Activated T-helper 1 cell treated with anti-CD3 and anti-CD28 coated beads, Interleukin-12 subunit alpha, Interleukin-12 subunit beta, Interleukin-2, Interleukin-4 antibody, amounts not matched to agents 30 ng/mL and 10 ng/mL and 1 ng/mL, durations not matched to agents 14 hours and 24 hours and 36 hours (primary cell): Measurements from ENCODE around the gene CTBP2. TPM values are rescaled to one million over a fixed set of nuclear protein-coding genes. Genes with fewer than 3 reads are reported as not detected.

Source experiments
- DNase-seq: peaks from one replicate; pipeline ENCODE4 v3.0.0; 2021; ENCODE audit warnings: low spot score
- H3K27ac Mint-ChIP-seq: one replicate; pipeline ENCODE4 v1.8.0; 2021; ENCODE audit warnings: mild to moderate bottlenecking, mixed read lengths
- H3K27me3 Mint-ChIP-seq: one replicate; pipeline ENCODE4 v1.8.0; 2022; ENCODE audit warnings: mild to moderate bottlenecking, moderate library complexity, mixed read lengths; ENCODE audit not compliant: insufficient read depth
- H3K36me3 Mint-ChIP-seq: one replicate; pipeline ENCODE4 v1.8.0; 2021; ENCODE audit warnings: low read depth, mixed read lengths
- H3K4me1 Mint-ChIP-seq: one replicate; pipeline ENCODE4 v1.8.0; 2021; ENCODE audit warnings: low read depth, mixed read lengths
- H3K4me3 Mint-ChIP-seq: one replicate; pipeline ENCODE4 v1.8.0; 2021; ENCODE audit warnings: mild to moderate bottlenecking, moderate library complexity, mixed read lengths
- H3K9me3 Mint-ChIP-seq: one replicate; pipeline ENCODE4 v1.8.0; 2021; ENCODE audit warnings: mixed read lengths
- intact Hi-C: fragments of 100-400 bp; cut with micrococcal nuclease; formaldehyde crosslinking; loops from one replicate; pipeline ENCODE4 v1.15.1; 2024
- total RNA-seq: library from RNA; stranded (reverse); gene quantifications from 2 replicates; pipeline ENCODE4 v1.2.3, GENCODE V29; 2022

Gene CTBP2
- total RNA-seq, 1 donor from 2014 or later: 0.13 TPM

- H3K4me1 Mint-ChIP-seq: no peaks in the 10 kb centered on the region
- no peaks in the 10 kb centered on the region for H3K9me3 Mint-ChIP-seq
- H3K27me3 Mint-ChIP-seq: peaks cover 4% of the 10 kb centered on the region
- H3K36me3 Mint-ChIP-seq: no peaks in the 10 kb centered on the region
- no peak for DNase-seq
- H3K4me3 Mint-ChIP-seq: no peak overlapping the region
- no peak overlapping the region for H3K27ac Mint-ChIP-seq
- intact Hi-C loops: no loop called here
Measured at GRCh38 chr10:125128397-125129075, 31.8 kb downstream of the CTBP2 start.

GRCh38 chr10:125127986-125128385 lies 32.4 kb downstream of the CTBP2 start:
- Mint-ChIP-seq H3K36me3 (no peaks in the 10 kb centered on the region), H3K27ac (no peak overlapping the region), H3K9me3 (no peaks in the 10 kb centered on the region), H3K4me1 (no peaks in the 10 kb centered on the region), H3K4me3 (no peak overlapping the region), H3K27me3 (peaks cover 4% of the 10 kb centered on the region)
- intact Hi-C loops: no loop called here
- no peak for DNase-seq

GRCh38 chr10:125127110-125127509 lies 33.3 kb downstream of the CTBP2 start:
- peaks cover 2% of the 10 kb centered on the region for H3K27me3 Mint-ChIP-seq
- no peaks in the 10 kb centered on the region for H3K4me1 Mint-ChIP-seq
- H3K9me3 Mint-ChIP-seq: no peaks in the 10 kb centered on the region
- no peak for DNase-seq
- intact Hi-C loops: no loop called here
- no peaks in the 10 kb centered on the region for H3K36me3 Mint-ChIP-seq
- no peak overlapping the region for H3K4me3 Mint-ChIP-seq
- no peak overlapping the region for H3K27ac Mint-ChIP-seq

GRCh38 chr10:125125951-125126735 lies 34.2 kb downstream of the CTBP2 start:
- no peak for DNase-seq
- Mint-ChIP-seq H3K27ac (no peak overlapping the region), H3K9me3 (no peaks in the 10 kb centered on the region), H3K4me3 (no peak overlapping the region), H3K36me3 (no peaks in the 10 kb centered on the region), H3K27me3 (peaks cover 2% of the 10 kb centered on the region), H3K4me1 (no peaks in the 10 kb centered on the region)
- intact Hi-C loops: no loop called here

GRCh38 chr10:125124907-125125306 lies 35.5 kb downstream of the CTBP2 start:
- H3K27ac Mint-ChIP-seq: no peak overlapping the region
- H3K36me3 Mint-ChIP-seq: no peaks in the 10 kb centered on the region
- H3K4me3 Mint-ChIP-seq: no peak overlapping the region
- no peaks in the 10 kb centered on the region for H3K4me1 Mint-ChIP-seq
- intact Hi-C loops: no loop called here
- H3K27me3 Mint-ChIP-seq: peaks cover 2% of the 10 kb centered on the region
- no peak for DNase-seq
- no peaks in the 10 kb centered on the region for H3K9me3 Mint-ChIP-seq

- Mint-ChIP-seq H3K4me3 (no peak overlapping the region), H3K36me3 (no peaks in the 10 kb centered on the region)
Measured at GRCh38 chr10:125124115-125124487, 36.3 kb downstream of the CTBP2 start.

GRCh38 chr10:125123476-125124114 lies 36.8 kb downstream of the CTBP2 start:
- no peak for DNase-seq
- Mint-ChIP-seq H3K27me3 (peaks cover 2% of the 10 kb centered on the region), H3K36me3 (no peaks in the 10 kb centered on the region), H3K4me3 (no peak overlapping the region), H3K9me3 (no peaks in the 10 kb centered on the region), H3K4me1 (no peaks in the 10 kb centered on the region), H3K27ac (no peak overlapping the region)
- intact Hi-C loops: no loop called here

More at GRCh38 chr10:125124115-125124487, 36.3 kb downstream of the CTBP2 start:
- DNase-seq: no peak
- intact Hi-C loops: no loop called here
- Mint-ChIP-seq H3K27ac (no peak overlapping the region), H3K4me1 (no peaks in the 10 kb centered on the region), H3K27me3 (peaks cover 2% of the 10 kb centered on the region), H3K9me3 (no peaks in the 10 kb centered on the region)

- Mint-ChIP-seq H3K27ac (no peak overlapping the region), H3K27me3 (peaks cover 2% of the 10 kb centered on the region), H3K4me1 (no peaks in the 10 kb centered on the region), H3K9me3 (no peaks in the 10 kb centered on the region), H3K36me3 (no peaks in the 10 kb centered on the region), H3K4me3 (no peak overlapping the region)
- intact Hi-C loops: no loop called here
- DNase-seq: no peak
Measured at GRCh38 chr10:125122566-125122965, 37.8 kb downstream of the CTBP2 start.

GRCh38 chr10:125121003-125121402 lies 39.4 kb downstream of the CTBP2 start:
- no peaks in the 10 kb centered on the region for H3K9me3 Mint-ChIP-seq
- H3K27me3 Mint-ChIP-seq: no peaks in the 10 kb centered on the region
- intact Hi-C loops: no loop called here
- DNase-seq: no peak
- H3K4me3 Mint-ChIP-seq: no peak overlapping the region
- H3K36me3 Mint-ChIP-seq: no peaks in the 10 kb centered on the region
- H3K4me1 Mint-ChIP-seq: no peaks in the 10 kb centered on the region
- no peak overlapping the region for H3K27ac Mint-ChIP-seq

GRCh38 chr10:125120053-125120710 lies 40.2 kb downstream of the CTBP2 start:
- Mint-ChIP-seq H3K36me3 (no peaks in the 10 kb centered on the region), H3K27me3 (no peaks in the 10 kb centered on the region), H3K4me1 (no peaks in the 10 kb centered on the region), H3K9me3 (no peaks in the 10 kb centered on the region), H3K27ac (no peak overlapping the region), H3K4me3 (no peak overlapping the region)
- intact Hi-C loops: no loop called here
- no peak for DNase-seq

- H3K4me1 Mint-ChIP-seq: no peaks in the 10 kb centered on the region
- intact Hi-C loops: no loop called here
- no peak overlapping the region for H3K4me3 Mint-ChIP-seq
- H3K27me3 Mint-ChIP-seq: no peaks in the 10 kb centered on the region
- no peak overlapping the region for H3K27ac Mint-ChIP-seq
- no peak for DNase-seq
- H3K36me3 Mint-ChIP-seq: no peaks in the 10 kb centered on the region
- no peaks in the 10 kb centered on the region for H3K9me3 Mint-ChIP-seq
Measured at GRCh38 chr10:125118701-125119100, 41.7 kb downstream of the CTBP2 start.

GRCh38 chr10:125118011-125118611 lies 42.3 kb downstream of the CTBP2 start:
- H3K27ac Mint-ChIP-seq: no peak overlapping the region
- no peaks in the 10 kb centered on the region for H3K27me3 Mint-ChIP-seq
- H3K36me3 Mint-ChIP-seq: no peaks in the 10 kb centered on the region
- DNase-seq: no peak
- intact Hi-C loops: no loop called here
- no peaks in the 10 kb centered on the region for H3K9me3 Mint-ChIP-seq
- no peak overlapping the region for H3K4me3 Mint-ChIP-seq
- no peaks in the 10 kb centered on the region for H3K4me1 Mint-ChIP-seq
